H1 (cell line): ENCODE measurements around the gene ARPP21. TPM values are rescaled to one million over a fixed set of nuclear protein-coding genes. Genes with fewer than 3 reads are reported as not detected.

Experiments
- CTCF ChIA-PET: fragments of 300-600 bp; sonication (Branson Sonifier 250); formaldehyde crosslinking; loops from one replicate; lab custom pipeline; 2021; ENCODE audit not compliant: partially characterized antibody; lab: Charles Lee
- POLR2A ChIA-PET: fragments of 300-600 bp; sonication (Branson Sonifier 250); formaldehyde crosslinking; loops from one replicate; lab custom pipeline; 2021; ENCODE audit warnings: inconsistent platforms; ENCODE audit not compliant: partially characterized antibody; lab: Charles Lee
- DNase-seq, 2 experiments: peaks; one replicate each; pipeline versions ENCODE4 v3.0.0 to v3.0.0-alpha.2; 2010 to 2022; ENCODE audit warnings: low spot score in 2 of 2, low read depth in 1 of 2, mixed read lengths in 1 of 2
- FAIRE-seq: peaks from 2 replicates; lab custom pipeline; 2011; peaks lifted over from hg19 to GRCh38; lab: Jason Lieb, UNC
- H2AFZ ChIP-seq: 2 replicates; pipeline ENCODE4 v1.8.1; 2012; ENCODE audit warnings: low read length, inconsistent platforms
- H2AK5ac ChIP-seq: 2 replicates; pipeline ENCODE4 v1.6.1; 2013; ENCODE audit warnings: low read depth, low read length
- H2BK120ac ChIP-seq: replicated peaks from 2 replicates; pipeline ENCODE3; 2013; ENCODE audit warnings: low read depth, low read length, inconsistent platforms
- H2BK12ac ChIP-seq: 2 replicates; pipeline ENCODE4 v1.6.1; 2013; ENCODE audit warnings: low read depth, low read length
- H2BK15ac ChIP-seq: 2 replicates; pipeline ENCODE4 v1.6.1; 2013; ENCODE audit warnings: low read length
- H2BK20ac ChIP-seq: 2 replicates; pipeline ENCODE4 v1.6.1; 2013; ENCODE audit warnings: low read length
- H2BK5ac ChIP-seq: 2 replicates; pipeline ENCODE4 v1.6.1; 2013; ENCODE audit warnings: low read depth, low read length
- H3K14ac ChIP-seq: 2 replicates; pipeline ENCODE4 v1.6.1; 2013; ENCODE audit warnings: inconsistent platforms; ENCODE audit not compliant: insufficient read length
- H3K18ac ChIP-seq: 2 replicates; pipeline ENCODE4 v1.6.1; 2013; ENCODE audit warnings: low read length; ENCODE audit errors: extremely low read depth
- H3K23ac ChIP-seq: 2 replicates; pipeline ENCODE4 v1.6.1; 2013; ENCODE audit warnings: inconsistent platforms; ENCODE audit not compliant: insufficient read length
- H3K23me2 ChIP-seq: 2 replicates; pipeline ENCODE4 v1.6.1; 2013; ENCODE audit warnings: low read depth, low read length
- H3K27ac ChIP-seq: 2 replicates; pipeline ENCODE4 v1.6.1; 2011; ENCODE audit warnings: low read depth, low read length, inconsistent platforms
- H3K27me3 ChIP-seq, 4 experiments: replicated peaks in 1 of 4; 1 replicate in 1 of 4; 2 replicates in 3 of 4; pipeline versions ENCODE4 v1.6.1 to v1.8.1; 2011 to 2013; ENCODE audit warnings: low read length in 3 of 4, mild to moderate bottlenecking in 3 of 4, inconsistent platforms in 2 of 4, mixed read lengths in 2 of 4, moderate library complexity in 1 of 4; ENCODE audit not compliant: control insufficient read depth in 3 of 4, insufficient read depth in 3 of 4; ENCODE audit errors: extremely low read depth in 1 of 4
- H3K36me3 ChIP-seq, 4 experiments: 2 replicates each; pipeline versions ENCODE4 v1.6.1 to v1.8.1; 2011 to 2013; ENCODE audit warnings: mild to moderate bottlenecking in 4 of 4, low read length in 3 of 4, moderate library complexity in 2 of 4, control low read depth in 1 of 4, inconsistent platforms in 1 of 4; ENCODE audit not compliant: insufficient read depth in 4 of 4, control insufficient read depth in 2 of 4
- H3K4ac ChIP-seq: replicated peaks from 2 replicates; pipeline ENCODE3; 2013; ENCODE audit warnings: low read length, low read depth, mixed read lengths, inconsistent platforms; ENCODE audit not compliant: insufficient read length
- H3K4me1 ChIP-seq, 4 experiments: replicated peaks in 1 of 4; 1 replicate in 1 of 4; 2 replicates in 3 of 4; pipeline versions ENCODE4 v1.6.1 to v1.8.1; 2011 to 2013; ENCODE audit warnings: low read length in 3 of 4, inconsistent platforms in 2 of 4, mixed read lengths in 1 of 4; ENCODE audit not compliant: insufficient read depth in 4 of 4, control insufficient read depth in 3 of 4
- H3K4me2 ChIP-seq, 2 experiments: 2 replicates each; pipeline versions ENCODE4 v1.6.1 to v1.8.1; 2011 to 2013; ENCODE audit warnings: low read depth in 2 of 2, low read length in 2 of 2, control low read depth in 1 of 2, inconsistent platforms in 1 of 2, mild to moderate bottlenecking in 1 of 2; ENCODE audit not compliant: insufficient read depth in 1 of 2
- H3K4me3 ChIP-seq, 4 experiments: fragments of 200-600, 300-600 bp in 1 of 4; sonication (generic), shearing (Covaris generic), sonication (Bioruptor Twin) in 1 of 4; 2 replicates each; pipeline versions ENCODE4 v1.5.1 to v1.8.1; 2011 to 2016; ENCODE audit warnings: low read length in 4 of 4, low read depth in 3 of 4, control low read depth in 2 of 4, inconsistent platforms in 2 of 4, mild to moderate bottlenecking in 2 of 4, mixed read lengths in 1 of 4, moderate library complexity in 1 of 4; ENCODE audit not compliant: insufficient read depth in 2 of 4; ENCODE audit errors: extremely low read depth in 1 of 4
- H3K56ac ChIP-seq: replicated peaks from 2 replicates; pipeline ENCODE3; 2013; ENCODE audit warnings: low read depth, mild to moderate bottlenecking, mixed read lengths, low read length, inconsistent platforms; ENCODE audit not compliant: insufficient read length
- H3K79me1 ChIP-seq: 2 replicates; pipeline ENCODE4 v1.6.1; 2013; ENCODE audit warnings: low read depth, low read length, control low read depth
- H3K79me2 ChIP-seq, 2 experiments: 2 replicates each; pipeline versions ENCODE4 v1.6.1 to v1.8.1; 2012 to 2013; ENCODE audit warnings: low read length in 2 of 2, mild to moderate bottlenecking in 2 of 2, inconsistent platforms in 1 of 2; ENCODE audit not compliant: insufficient read depth in 2 of 2, control insufficient read depth in 1 of 2
- H3K9ac ChIP-seq, 4 experiments: replicated peaks in 1 of 4; 1 replicate in 1 of 4; 2 replicates in 3 of 4; pipeline versions ENCODE4 v1.6.1 to v1.8.1; 2011 to 2013; ENCODE audit warnings: low read depth in 3 of 4, low read length in 3 of 4, control low read depth in 2 of 4, mild to moderate bottlenecking in 2 of 4, moderate library complexity in 2 of 4, inconsistent platforms in 1 of 4; ENCODE audit errors: extremely low read depth in 1 of 4
- H3K9me3 ChIP-seq, 2 experiments: 2 replicates each; pipeline versions ENCODE4 v1.6.1 to v1.8.1; 2012 to 2013; ENCODE audit warnings: mild to moderate bottlenecking in 2 of 2, moderate library complexity in 2 of 2, control low read depth in 1 of 2, inconsistent platforms in 1 of 2, low read depth in 1 of 2, low read length in 1 of 2, mixed read lengths in 1 of 2; ENCODE audit not compliant: insufficient read depth in 2 of 2
- H4K20me1 ChIP-seq, 2 experiments: replicated peaks in 1 of 2; 2 replicates each; pipeline versions ENCODE3 to v1.8.1; 2011 to 2013; ENCODE audit warnings: inconsistent platforms in 2 of 2, low read length in 2 of 2, mild to moderate bottlenecking in 1 of 2; ENCODE audit not compliant: insufficient read depth in 2 of 2, control insufficient read depth in 1 of 2
- H4K5ac ChIP-seq: 2 replicates; pipeline ENCODE4 v1.6.1; 2013; ENCODE audit warnings: low read length, low read depth, mixed read lengths, inconsistent platforms; ENCODE audit not compliant: insufficient read length
- H4K8ac ChIP-seq: 2 replicates; pipeline ENCODE4 v1.8.0; 2013; ENCODE audit warnings: mild to moderate bottlenecking, moderate library complexity, low read length, inconsistent platforms; ENCODE audit not compliant: insufficient read depth; ENCODE audit errors: extremely low read depth
- H4K91ac ChIP-seq: replicated peaks from 2 replicates; pipeline ENCODE3; 2013; ENCODE audit warnings: low read length, mixed read lengths, inconsistent platforms; ENCODE audit not compliant: insufficient read length
- BACH1 ChIP-seq: IDR thresholded peaks from 2 replicates; pipeline ENCODE4 v1.6.1; 2012; ENCODE audit warnings: low read length, improper control_type of control experiment
- BCL11A ChIP-seq, 2 experiments: IDR thresholded peaks; one replicate each; pipeline ENCODE4 v1.6.1; 2011; ENCODE audit warnings: low read depth in 2 of 2, low read length in 2 of 2, mild to moderate bottlenecking in 2 of 2
- CEBPB ChIP-seq: IDR thresholded peaks from 2 replicates; pipeline ENCODE4 v1.6.1; 2012; ENCODE audit warnings: low read depth, low read length
- JUND ChIP-seq: IDR thresholded peaks from 2 replicates; pipeline ENCODE4 v1.6.1; 2011; ENCODE audit warnings: mild to moderate bottlenecking, improper control_type of control experiment, low read length
- RFX5 ChIP-seq: IDR thresholded peaks from 2 replicates; pipeline ENCODE4 v1.6.1; 2011; ENCODE audit warnings: low read depth, low read length, improper control_type of control experiment, borderline replicate concordance
- TAF7 ChIP-seq: optimal IDR thresholded peaks from 2 replicates; pipeline ENCODE3; 2011; ENCODE audit warnings: low read depth, mild to moderate bottlenecking, inconsistent platforms, low read length, moderate library complexity, borderline replicate concordance
- WGBS, 2 experiments: shearing (Covaris generic) in 1 of 2; methylation state at CpG; one replicate each; pipeline versions ENCODE4 v1.1.6 to v1.1.7; 2013 to 2015; ENCODE audit warnings: low lambda C conversion rate in 2 of 2, mixed read lengths in 2 of 2, inconsistent platforms in 1 of 2, low coverage in 1 of 2, missing lambda C conversion rate in 1 of 2; ENCODE audit not compliant: insufficient replicate concordance in 2 of 2, insufficient coverage in 1 of 2, insufficient read length in 1 of 2; ENCODE audit errors: extremely low coverage in 1 of 2, missing lambda C conversion rate in 1 of 2; 5-methylcytosine and 5-hydroxymethylcytosine counted together
- polyA plus RNA-seq, 7 experiments: library from polyadenylated mRNA; depleted of rRNA in 3 of 7; stranded (reverse) in 5 of 7; unstranded in 2 of 7; fragments of >200 nt in 5 of 7; fragments of 200-250 nt in 2 of 7; gene quantifications; 1 replicate in 5 of 7; 2 replicates in 1 of 7; 4 replicates in 1 of 7; pipeline versions ENCODE4 v1.2.1 to v1.2.3, GENCODE V29; 2011 to 2013; ENCODE audit warnings: missing spikeins in 2 of 7, mixed read lengths in 2 of 7
- total RNA-seq: library from RNA; stranded (reverse); fragmentation: NEBNext Ultra II Directional; extraction: Animal tissue kit (Norgen Biotek cat#: 25700); gene quantifications from 2 replicates; pipeline ENCODE4 v1.2.1, GENCODE V29; 2021
- TF ChIP-seq, protein P1 (sequence below): IDR thresholded peaks from 2 replicates; pipeline ENCODE4 v1.6.1; 2012; ENCODE audit warnings: low read length, inconsistent platforms

Gene ARPP21
- total and polyA plus RNA-seq, 2 of the 8 experiments (the other 6 are each of a cell fraction or from before 2014, with no cell fraction given), result not detected

- Histone ChIP-seq H3K4me3 (no peak overlapping the region), H2BK12ac (no peak overlapping the region), H3K79me2 (no peaks in the 10 kb centered on the region), H3K4me2 (no peak overlapping the region), H3K18ac (no peak overlapping the region), H3K23me2 (no peaks in the 10 kb centered on the region), H3K14ac (no peak overlapping the region), H4K20me1 (no peaks in the 10 kb centered on the region), H4K8ac (no peak overlapping the region), H2AFZ (no peak overlapping the region), H3K36me3 (no peaks in the 10 kb centered on the region), H2BK5ac (no peak overlapping the region), H2BK120ac (no peak overlapping the region), H4K91ac (no peak overlapping the region), H2BK20ac (no peak overlapping the region), H3K79me1 (no peaks in the 10 kb centered on the region), H3K4ac (no peak overlapping the region), H3K9me3 (0 out of 4 replicates have a peak, but pooled peaks cover 2 to 4% of the 10 kb centered on the region in 2 experiments), H3K27me3 (peaks cover 3 to 6% (median 5%) of the 10 kb centered on the region in 4 experiments), H3K56ac (no peak overlapping the region), H3K23ac (no peak overlapping the region), H4K5ac (no peak overlapping the region), H3K27ac (no peak overlapping the region), H3K9ac (no peak overlapping the region), H2AK5ac (no peak overlapping the region), H2BK15ac (no peak overlapping the region), H3K4me1 (0 out of 7 replicates have a peak, but pooled peaks cover 0 to under 1% (median 0%) of the 10 kb centered on the region in 4 experiments)
- ChIA-PET POLR2A (no interaction called here), CTCF (no interaction called here)
- FAIRE-seq (no peak), DNase-seq (no peak)
- WGBS, 2 experiments, result 89% methylated on average over 4 of the region's 4 CpGs; no CpG with 5 or more reads in 1 of the 2 experiments
- no peak for TF ChIP-seq TAF7
- TF ChIP-seq, protein P1, sequence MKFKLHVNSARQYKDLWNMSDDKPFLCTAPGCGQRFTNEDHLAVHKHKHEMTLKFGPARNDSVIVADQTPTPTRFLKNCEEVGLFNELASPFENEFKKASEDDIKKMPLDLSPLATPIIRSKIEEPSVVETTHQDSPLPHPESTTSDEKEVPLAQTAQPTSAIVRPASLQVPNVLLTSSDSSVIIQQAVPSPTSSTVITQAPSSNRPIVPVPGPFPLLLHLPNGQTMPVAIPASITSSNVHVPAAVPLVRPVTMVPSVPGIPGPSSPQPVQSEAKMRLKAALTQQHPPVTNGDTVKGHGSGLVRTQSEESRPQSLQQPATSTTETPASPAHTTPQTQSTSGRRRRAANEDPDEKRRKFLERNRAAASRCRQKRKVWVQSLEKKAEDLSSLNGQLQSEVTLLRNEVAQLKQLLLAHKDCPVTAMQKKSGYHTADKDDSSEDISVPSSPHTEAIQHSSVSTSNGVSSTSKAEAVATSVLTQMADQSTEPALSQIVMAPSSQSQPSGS, result no peak
- TF ChIP-seq RFX5, result no peak
- no peak for TF ChIP-seq BACH1
- TF ChIP-seq JUND, result no peak
- TF ChIP-seq BCL11A (IDR thresholded peaks at IDR 0.05; ENCODE audit: low read depth in 2 of 2, low read length in 2 of 2), result no peak
- TF ChIP-seq CEBPB, result no peak
Observed at GRCh38 chr3:35633332-35634124, 5.8 kb upstream of the ARPP21 start.
